OCI-M2 (cell line): ENCODE results near the gene FRMD8.
"Not testable (repeated sequence)": the region's sequence is repeated elsewhere in the genome, so short reads cannot be mapped to it uniquely, and the experiment has no call there.

Experiments
- DNase-seq: peaks from one replicate; lab custom pipeline; 2025; ENCODE audit not compliant: unreplicated experiment; lab: John Stamatoyannopoulos, UW

FRMD8 gene

GRCh38 chr11:65452259-65452658 is 65.8 kb downstream of the FRMD8 start:
- not testable (repeated sequence) for DNase-seq

GRCh38 chr11:65452806-65453490 is 66.5 kb downstream of the FRMD8 start:
- DNase-seq = no peak

GRCh38 chr11:65454311-65454695 is 67.9 kb downstream of the FRMD8 start:
- DNase-seq = no peak

GRCh38 chr11:65454696-65455456 is 68.4 kb downstream of the FRMD8 start:
- no peak for DNase-seq

GRCh38 chr11:65456418-65456817 is 70.0 kb downstream of the FRMD8 start:
- DNase-seq = no peak

- DNase-seq = no peak
These were observed 73.1 kb downstream of the FRMD8 start for GRCh38 chr11:65459552-65459951.
